IgD-negative memory B cell (primary cell): ENCODE data around the gene MRFAP1L1. TPM values are rescaled to one million over a fixed set of nuclear protein-coding genes. Genes with fewer than 3 reads are reported as not detected.

Experiments used
- polyA plus RNA-seq: library from polyadenylated mRNA; unstranded; fragments of 300-500 nt; fragmentation: Illumina TruSeq; gene quantifications from one replicate; pipeline ENCODE4 v1.2.3, GENCODE V29; 2021

MRFAP1L1 gene
- polyA plus RNA-seq, 1 donor from 2014 or later = 69.2 TPM

Other genes starting within 250 kb of the MRFAP1L1 start
- gene PPP2R2C, start 237.3 kb downstream of the MRFAP1L1 start, polyA plus RNA-seq = not detected
- 22.5 TPM for gene MAN2B2, start 134.7 kb downstream of the MRFAP1L1 start, polyA plus RNA-seq
- gene MRFAP1, start 69.2 kb downstream of the MRFAP1L1 start, polyA plus RNA-seq = 130 TPM
- not detected for gene S100P, start 16.0 kb downstream of the MRFAP1L1 start, polyA plus RNA-seq
- 55.9 TPM for gene BLOC1S4, start 6.3 kb upstream of the MRFAP1L1 start, polyA plus RNA-seq
- 9.3 TPM for gene KIAA0232, start 72.9 kb upstream of the MRFAP1L1 start, polyA plus RNA-seq
- 28.2 TPM for gene TBC1D14, start 200.0 kb upstream of the MRFAP1L1 start, polyA plus RNA-seq